GM18505 (cell line): ENCODE measurements around the gene LYG2.
"Not testable (repeated sequence)": the region's sequence is repeated elsewhere in the genome, so short reads cannot be mapped to it uniquely, and the experiment has no call there.

Experiments
- ATAC-seq: cut with Tn5 transposase; IDR thresholded peaks from one replicate; pipeline ENCODE4 v1.9.1; 2021; ENCODE audit not compliant: unreplicated experiment
- POLR2A ChIP-seq: IDR thresholded peaks from 4 replicates; pipeline ENCODE4 v1.6.1; 2011; ENCODE audit warnings: borderline replicate concordance; ENCODE audit not compliant: insufficient read depth, insufficient read length; ENCODE audit errors: extremely low read depth

Gene LYG2, protein sequence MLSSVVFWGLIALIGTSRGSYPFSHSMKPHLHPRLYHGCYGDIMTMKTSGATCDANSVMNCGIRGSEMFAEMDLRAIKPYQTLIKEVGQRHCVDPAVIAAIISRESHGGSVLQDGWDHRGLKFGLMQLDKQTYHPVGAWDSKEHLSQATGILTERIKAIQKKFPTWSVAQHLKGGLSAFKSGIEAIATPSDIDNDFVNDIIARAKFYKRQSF

DNA sequence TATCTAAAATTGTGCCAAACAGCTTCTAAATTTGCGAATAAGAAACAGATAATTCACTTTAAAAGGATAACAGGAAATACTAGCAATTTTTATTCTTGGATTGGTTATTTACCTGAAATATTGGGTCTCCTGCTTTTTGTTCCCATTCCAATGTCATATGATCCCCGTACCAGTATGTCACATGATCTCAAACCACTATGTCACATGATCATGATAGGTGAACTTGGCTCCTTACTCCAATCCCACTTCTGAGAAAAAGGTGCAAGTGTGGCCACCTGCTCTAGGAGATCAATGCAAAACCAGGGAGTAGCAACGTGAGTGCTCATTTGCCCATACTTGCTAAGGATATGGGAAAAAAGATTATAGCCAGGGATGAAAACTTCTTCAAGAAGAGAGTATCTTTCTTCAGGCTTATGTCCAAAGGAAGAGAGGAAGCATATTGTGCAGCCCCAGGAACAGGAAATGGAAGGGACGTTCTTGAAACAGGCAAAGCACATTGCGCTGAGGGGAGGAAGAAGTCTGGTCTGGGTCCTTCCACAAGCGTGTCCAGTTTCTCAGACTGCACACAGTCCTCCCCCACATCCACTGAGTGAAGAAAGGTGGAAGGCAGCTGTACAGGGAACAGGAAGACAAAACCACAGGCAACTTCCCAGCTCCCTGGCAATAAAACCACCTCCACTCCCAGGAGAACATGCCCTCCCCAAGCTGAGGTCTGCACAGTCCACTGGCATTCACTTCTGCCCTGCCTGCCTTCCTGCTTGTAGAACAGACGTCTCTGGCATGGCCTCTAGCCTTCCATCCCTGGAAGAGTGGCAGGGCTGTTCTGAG, at the start of gene LYG2:
LYG2 (minus strand) TSS at position 176 of the 828 bp plus-strand sequence. CDS start 1,406 bp downstream, outside the sequence.
- ATAC-seq: no peak

DNA sequence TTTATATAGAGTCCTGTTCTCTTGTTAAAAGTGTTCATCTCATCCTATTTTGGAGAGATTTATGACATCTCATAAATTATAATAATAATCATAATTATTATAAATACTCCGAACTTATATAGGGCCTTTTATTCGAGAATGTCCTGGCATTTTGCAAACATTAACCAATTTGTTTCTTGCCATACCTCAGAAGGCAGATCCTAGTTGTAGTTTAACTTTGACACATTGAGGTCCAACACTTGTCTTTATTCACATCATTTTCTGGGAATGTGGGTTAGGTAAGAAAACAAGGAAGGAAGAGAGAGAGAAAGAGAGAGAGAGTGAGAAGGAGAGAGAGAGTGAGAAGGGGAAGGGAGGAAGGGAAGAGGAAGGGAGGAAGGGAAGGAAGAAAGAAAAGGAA, 45.6 kb upstream of the LYG2 start, which contains the start of gene LYG1:
LYG1 (minus strand) TSS at position 101 of the 400 bp plus-strand sequence. CDS start 5,527 bp downstream, outside the sequence.
- not testable (repeated sequence) for ATAC-seq

More for the DNA sequence above, at the start of gene LYG2:
- no peak for TF ChIP-seq POLR2A

DNA sequence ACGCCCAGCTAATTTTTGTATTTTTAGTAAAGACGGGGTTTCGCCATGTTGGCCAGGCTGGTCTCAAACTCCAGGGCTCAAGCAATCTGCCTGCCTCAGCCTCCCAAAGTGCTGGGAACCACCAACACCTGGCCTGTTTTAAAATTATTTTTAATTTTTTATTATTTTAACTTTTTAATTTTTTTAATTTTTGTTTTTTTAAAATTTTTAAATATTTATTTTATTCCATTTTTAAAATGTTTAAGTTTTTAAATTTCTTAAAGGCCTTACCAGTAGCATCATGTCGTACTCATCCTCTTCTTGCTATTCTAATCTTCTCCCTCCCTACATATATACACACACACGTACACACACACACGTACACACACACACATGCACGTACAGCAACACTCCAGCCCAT, 44.1 kb upstream of the LYG2 start:
- TF ChIP-seq POLR2A: no peak
- ATAC-seq: no peak

DNA sequence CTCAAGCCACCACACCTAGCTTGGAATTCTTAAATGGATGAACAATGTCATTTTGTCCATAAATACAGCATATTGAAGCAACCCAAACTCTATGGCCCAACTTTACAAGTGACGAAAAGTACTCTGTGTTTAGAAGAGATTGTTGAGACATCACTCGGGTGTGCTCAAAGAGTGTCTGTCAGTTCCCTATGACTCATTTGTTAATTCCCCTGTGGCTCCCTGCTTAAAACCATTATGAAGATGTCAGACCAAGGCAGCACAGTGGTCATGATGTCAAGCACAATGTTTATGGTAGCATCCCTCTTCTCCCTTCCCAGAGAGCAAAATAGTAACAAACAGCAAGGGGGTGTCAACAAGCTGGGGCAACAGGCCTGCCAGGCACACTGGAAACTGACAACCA, 42.5 kb upstream of the LYG2 start:
- TF ChIP-seq POLR2A: no peak
- ATAC-seq: no peak

DNA sequence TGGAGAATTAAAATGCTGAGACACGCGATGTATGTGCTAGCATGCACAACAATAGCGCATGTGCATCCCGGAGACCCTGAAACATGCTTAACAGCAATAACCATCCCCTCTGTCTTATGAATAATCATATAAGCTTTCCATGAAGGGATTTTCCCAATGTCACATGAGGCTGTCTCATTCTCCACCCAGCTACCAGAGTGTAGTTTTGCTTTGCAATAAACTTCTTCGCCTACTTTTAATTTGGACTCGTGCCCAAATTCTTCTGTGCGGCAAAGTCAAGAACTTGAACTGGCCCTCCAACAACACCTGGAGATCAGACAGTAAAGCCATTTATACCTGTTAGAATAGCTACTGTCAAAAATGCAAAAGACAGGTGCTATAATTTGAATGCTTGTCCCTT, 30.1 kb upstream of the LYG2 start:
- TF ChIP-seq POLR2A: no peak
- ATAC-seq: no peak

DNA sequence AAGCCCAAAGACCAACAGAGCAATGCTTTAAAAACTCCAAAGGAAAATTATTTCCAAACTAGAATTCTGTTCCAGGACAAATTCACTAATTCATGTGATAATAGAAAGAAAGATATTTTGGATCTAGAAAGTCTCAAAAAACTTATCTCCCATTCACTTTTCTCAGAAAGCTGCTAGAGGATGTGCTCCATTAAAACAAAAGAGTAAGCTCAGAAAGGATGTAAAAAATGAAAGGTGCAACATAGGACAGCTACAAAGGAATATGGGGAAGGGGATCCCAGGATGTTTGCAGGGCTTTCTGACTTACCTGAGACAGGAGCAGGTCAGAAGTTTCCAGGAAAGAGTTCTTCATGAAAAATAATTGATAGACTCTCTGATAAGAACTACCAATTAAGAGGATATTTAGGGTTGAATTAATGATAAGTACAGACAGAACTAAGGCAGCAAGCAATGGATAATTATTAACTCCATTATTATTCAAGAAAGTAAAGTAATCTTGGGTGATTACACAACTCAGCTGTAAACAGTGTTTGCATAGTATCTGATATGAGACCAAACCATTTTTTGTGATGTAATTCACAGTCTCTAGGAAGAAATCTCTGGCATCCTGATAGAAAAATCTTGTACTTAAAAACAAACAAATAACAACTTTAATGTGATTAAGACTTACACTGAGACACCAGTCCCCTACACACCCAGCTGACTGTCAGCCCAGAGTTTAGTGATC, 24.7 kb upstream of the LYG2 start:
- no peak for TF ChIP-seq POLR2A
- no peak for ATAC-seq

DNA sequence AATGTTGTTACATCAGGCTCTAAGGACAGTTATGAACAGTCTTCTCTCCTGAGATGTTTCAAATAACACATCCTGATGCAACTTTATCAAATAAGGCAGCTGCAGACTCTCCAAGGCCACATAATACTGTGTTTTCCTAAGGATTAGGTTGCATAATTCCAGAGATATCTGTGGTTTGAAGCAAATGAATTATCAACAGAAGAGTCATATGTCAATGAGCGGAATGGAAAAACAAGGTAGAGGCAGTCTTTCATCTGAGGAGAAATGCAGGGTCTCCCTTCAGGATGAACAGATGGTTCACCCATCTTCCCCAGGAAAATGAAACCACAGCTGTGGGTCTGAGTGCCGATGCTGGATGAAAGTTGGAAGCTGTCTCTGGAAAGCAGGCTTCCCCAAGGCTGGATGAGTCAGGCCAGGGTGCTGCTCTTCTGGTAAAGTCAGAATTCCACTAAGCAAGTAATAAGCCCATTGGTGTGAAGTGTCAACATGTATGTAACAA, 23.4 kb upstream of the LYG2 start:
- ATAC-seq: no peak
- TF ChIP-seq POLR2A: no peak

DNA sequence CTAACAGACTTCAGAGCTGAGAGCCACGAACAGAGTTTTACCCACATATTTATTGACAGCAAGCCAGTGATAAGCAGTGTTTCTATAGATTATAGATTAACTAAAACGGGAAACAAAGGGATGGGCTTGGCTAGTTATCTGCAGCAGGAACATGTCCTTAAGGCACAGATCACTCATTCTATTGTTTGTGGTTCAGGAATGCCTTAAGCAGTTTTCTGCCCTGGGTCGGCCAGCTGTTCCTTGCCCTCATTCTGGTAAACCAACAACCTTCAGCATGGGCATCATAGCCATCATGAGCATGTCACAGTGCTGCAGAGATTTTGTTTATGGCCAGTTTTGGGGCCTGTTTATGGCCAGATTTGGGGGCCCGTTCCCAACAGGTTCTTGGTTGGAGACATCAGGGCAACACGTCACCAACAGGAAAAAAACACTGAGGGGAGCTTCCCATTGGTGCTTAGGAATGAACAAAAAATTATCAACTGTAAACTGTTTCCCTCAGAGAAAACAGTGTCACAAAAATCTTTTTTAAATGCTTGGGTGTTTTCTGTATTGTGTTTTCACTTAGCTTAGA, 22.8 kb upstream of the LYG2 start:
- not testable (repeated sequence) for ATAC-seq

DNA sequence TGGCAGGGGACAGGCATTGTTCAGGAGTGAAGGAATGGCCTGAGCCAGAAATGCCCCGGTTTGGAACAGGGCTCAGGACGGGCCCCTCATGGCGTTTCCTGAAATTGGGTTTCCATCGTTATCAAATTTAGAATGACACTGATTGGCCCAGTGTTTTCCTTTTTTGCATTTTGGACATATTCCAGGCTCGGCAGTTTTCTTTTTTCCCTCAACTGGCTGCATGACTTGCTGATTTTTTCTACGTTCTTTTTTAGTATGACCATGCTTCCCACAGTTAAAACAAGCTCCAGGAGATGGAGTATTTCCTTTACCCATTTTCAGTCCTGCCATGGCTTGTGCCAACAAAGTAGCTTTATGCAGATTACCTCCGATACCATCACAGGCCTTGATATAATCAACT, 20.4 kb upstream of the LYG2 start:
- TF ChIP-seq POLR2A: no peak
- no peak for ATAC-seq

DNA sequence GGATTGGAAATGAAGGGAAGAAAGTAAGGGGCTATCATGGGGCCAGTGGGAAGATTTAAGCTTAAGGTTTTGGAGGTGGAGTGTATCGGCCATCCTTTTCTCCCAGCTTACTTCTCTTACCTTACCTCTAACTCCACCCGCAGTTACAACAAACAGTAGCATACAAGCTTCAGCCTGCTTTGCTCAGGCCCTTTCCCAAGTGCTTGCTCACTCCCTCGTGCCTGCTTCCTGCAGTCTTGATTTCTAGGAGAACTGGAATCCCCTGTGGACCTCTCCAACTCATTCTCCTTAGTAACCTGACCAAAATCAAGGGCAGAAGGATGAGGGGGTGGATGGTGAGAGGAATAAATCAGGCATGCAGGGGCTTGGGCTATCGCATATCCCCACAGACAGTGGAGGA, 5.8 kb upstream of the LYG2 start:
- no peak for ATAC-seq
- TF ChIP-seq POLR2A: no peak

DNA sequence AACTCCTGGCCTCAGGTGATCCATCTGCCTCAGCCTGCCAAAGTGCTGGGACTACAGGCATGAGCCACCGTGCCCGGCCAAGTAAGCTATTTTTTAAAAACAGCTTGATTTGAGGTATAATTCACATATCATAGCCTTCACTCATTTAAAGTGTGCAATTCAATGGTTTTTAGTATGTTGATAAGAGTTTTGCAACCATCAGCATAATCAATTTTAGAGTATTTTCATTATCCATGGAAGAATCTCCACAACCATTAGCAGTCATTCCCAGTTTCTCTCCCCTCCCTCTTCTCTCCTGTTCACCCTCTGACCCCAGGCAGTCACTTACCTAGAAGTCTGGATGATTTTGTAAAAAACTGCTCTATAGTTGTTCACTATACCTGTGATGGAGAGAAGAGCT, 4.7 kb upstream of the LYG2 start:
- ATAC-seq: no peak
- TF ChIP-seq POLR2A: no peak

DNA sequence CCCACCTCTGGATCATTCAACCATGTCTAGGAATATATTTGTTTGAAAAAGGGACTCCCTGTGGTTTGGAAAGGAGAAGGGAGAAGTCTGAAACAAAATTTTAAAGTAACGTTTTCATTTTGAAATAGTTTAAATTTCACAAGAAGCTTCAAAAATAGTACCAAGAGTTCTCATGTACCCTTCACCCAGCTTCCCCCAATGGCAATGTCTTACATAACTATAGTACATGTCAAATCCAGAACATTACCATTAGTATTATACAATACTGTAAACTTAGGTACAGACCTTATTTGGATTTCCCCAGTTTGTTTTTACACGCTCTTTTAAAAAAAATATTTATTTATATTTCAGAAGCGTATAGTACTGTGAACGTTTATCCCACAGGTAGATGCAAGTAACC, 4.0 kb upstream of the LYG2 start:
- no peak for ATAC-seq
- no peak for TF ChIP-seq POLR2A

DNA sequence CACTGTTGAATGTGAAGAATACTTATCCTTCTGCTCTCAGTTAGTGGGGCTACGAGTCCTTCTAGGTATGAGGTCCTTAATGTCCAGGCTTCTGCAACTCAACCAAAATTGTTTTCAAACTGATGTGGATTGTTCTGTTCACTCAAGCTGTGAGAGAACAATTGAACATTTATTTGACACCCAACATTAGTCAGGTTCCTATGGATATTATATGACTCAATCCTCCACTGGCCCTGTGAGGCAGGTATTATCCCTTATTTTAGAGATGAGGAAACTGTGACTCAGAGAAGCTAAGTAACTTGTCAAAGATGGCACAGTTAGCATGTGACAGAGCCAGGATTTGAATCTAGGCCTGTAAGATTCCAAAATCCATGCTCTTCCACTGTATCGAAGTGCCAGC, 1.2 kb upstream of the LYG2 start:
- TF ChIP-seq POLR2A: no peak
- ATAC-seq: no peak
